ENCODE results near the gene ANXA6.

Gene ANXA6

GRCh38 chr5:151094852-151095245 lies 62.7 kb downstream of the ANXA6 start:
- no peak for TF ChIP-seq CTCF (IDR thresholded peaks at IDR 0.05; ENCODE audit: low read depth, low read length)
- H3K4me3 ChIP-seq (ENCODE audit: low read depth, low read length): no peak overlapping the region

DNA sequence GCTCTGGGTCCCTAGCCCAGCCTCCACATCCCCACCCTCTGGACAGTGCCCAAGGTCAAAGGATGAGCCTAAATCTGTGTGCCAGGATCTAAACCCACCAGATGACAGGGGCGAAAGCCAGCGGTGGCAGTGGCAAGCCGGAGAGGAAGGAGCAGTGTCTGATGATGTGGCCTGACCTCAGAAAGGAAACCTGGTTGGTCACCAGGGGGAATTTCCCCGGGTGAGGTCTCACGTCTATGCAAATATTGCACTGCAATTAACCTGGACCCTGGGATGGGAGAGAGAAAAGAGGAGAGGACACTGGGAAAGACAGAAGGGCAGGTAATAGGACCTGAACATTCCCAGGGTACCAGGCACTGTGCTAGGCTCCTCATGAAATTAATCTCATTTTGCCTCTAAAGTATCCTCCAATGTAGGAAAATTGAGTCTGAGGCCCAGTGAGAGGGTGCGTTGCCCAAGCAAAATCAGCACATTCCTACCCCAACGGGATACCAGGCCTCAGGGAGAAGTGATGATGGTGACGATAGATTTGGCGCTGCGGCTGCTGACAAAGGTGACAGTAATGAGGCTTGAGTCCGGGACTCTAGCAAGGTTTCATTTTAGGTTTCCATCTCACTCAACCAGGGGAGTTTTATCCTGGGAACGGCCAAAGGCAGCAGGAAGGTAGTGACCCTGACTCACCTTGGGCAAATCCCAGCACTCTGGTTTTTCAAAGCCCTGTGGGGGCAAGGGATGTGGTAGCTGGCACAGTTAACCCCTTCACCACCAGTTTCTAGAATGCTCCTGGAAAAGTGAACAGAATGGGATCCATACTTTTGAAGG lies 63.3 kb downstream of the ANXA6 start:
- H3K4me3 ChIP-seq (ENCODE audit: low read depth, low read length): no peak overlapping the region
- no peak for TF ChIP-seq CTCF (IDR thresholded peaks at IDR 0.05; ENCODE audit: low read depth, low read length)

- H3K4me3 ChIP-seq (ENCODE audit: low read depth, low read length): no peak overlapping the region
- no peak; the same call in 1 of the 2 replicates for TF ChIP-seq CTCF (IDR thresholded peaks at IDR 0.05; ENCODE audit: low read depth, low read length)
Observed at GRCh38 chr5:151093476-151093889, 64.1 kb downstream of the ANXA6 start.

GRCh38 chr5:151092762-151093161 lies 64.8 kb downstream of the ANXA6 start:
- H3K4me3 ChIP-seq (ENCODE audit: low read depth, low read length): no peak overlapping the region
- no peak for TF ChIP-seq CTCF (IDR thresholded peaks at IDR 0.05; ENCODE audit: low read depth, low read length)

DNA sequence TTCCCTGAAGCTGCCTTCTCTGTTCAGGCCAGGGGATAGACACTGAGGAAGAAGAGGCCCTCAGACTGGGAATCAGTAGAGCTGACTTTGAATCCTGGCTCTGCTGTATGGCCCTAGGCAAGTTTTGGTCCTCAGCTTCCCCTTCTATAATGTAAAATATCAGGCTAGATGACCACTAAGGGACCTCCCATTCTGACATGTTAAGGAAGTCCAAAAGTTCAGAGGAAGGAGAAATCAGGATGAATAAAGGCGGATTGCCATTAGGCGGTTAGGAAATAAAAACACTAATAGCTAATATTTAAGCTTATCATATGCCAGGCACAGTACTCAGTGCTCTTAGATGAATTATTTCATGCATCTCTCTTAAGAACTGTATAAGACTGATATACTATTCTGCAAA lies 67.9 kb downstream of the ANXA6 start:
- H3K4me3 ChIP-seq (ENCODE audit: low read depth, low read length): no peak overlapping the region
- TF ChIP-seq CTCF (IDR thresholded peaks at IDR 0.05; ENCODE audit: low read depth, low read length): no peak

- no peak overlapping the region for H3K4me3 ChIP-seq (ENCODE audit: low read depth, low read length)
- TF ChIP-seq CTCF (IDR thresholded peaks at IDR 0.05; ENCODE audit: low read depth, low read length): no peak
Observed at GRCh38 chr5:151088986-151089385, 68.6 kb downstream of the ANXA6 start.

DNA sequence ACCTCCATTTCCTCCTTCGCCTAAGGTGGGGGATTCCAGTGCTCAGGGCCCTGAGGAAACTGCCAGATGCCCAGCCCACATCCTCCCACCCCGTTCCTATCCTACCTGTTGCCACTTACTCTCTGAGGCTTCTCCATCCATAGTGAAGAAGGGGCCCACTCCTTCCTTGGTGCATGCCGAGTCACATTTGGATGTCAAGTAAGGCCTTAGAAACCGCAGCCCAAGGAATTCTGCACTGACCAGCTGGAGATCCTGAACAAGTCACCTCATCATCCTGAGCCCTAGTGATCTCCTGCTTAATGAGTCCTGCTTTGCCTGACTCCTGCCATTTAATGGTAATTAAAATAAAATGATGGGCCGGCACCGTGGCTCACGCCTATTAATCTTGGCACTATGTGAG lies 70.1 kb downstream of the ANXA6 start:
- H3K4me3 ChIP-seq (ENCODE audit: low read depth, low read length): no peak overlapping the region
- TF ChIP-seq CTCF (IDR thresholded peaks at IDR 0.05; ENCODE audit: low read depth, low read length): no peak
